ENCODE results near the gene STK35. TPM values are rescaled to one million over a fixed set of nuclear protein-coding genes. Genes with fewer than 3 reads are reported as not detected.

The STK35 gene
- total and polyA plus RNA-seq, 2 of the 13 experiments (the other 11 are each of a cell fraction or from before 2014, with no cell fraction given): 27.4 to 29.8 TPM

GRCh38 chr20:2146080-2146867 is 44.6 kb downstream of the STK35 start:
- no peak for FAIRE-seq
- in situ Hi-C loops (cut with HindIII; ENCODE audit: extremely low pct_ligation_motif_present, low pct_unique_long_range_greater_than_20kb): no loop called here
- H3K4me3 ChIP-seq (replicated peaks in 1 of 3; ENCODE audit: insufficient read depth in 1 of 3, low read depth in 2 of 3, low read length in 3 of 3): no peak overlapping the region
- no peaks in the 10 kb centered on the region; a peak in 1 of 5 replicates for H3K27me3 ChIP-seq (ENCODE audit: control insufficient read depth in 1 of 2, insufficient read depth in 2 of 2, low read length in 2 of 2)
- H3K79me2 ChIP-seq (ENCODE audit: insufficient read depth, low read length): peaks cover 3% of the 10 kb centered on the region
- ATAC-seq: no peak
- no peak overlapping the region for H3K27ac ChIP-seq (ENCODE audit: extremely low read length, insufficient read depth, low read length)
- POLR2A ChIA-PET: no interaction called here
- no peak overlapping the region for H2AFZ ChIP-seq (ENCODE audit: low read length)
- CTCF ChIA-PET (ENCODE audit: low intra/inter-chr PET ratio, low total read pairs): no interaction called here
- intact Hi-C loops (cut with micrococcal nuclease; ENCODE audit: unreplicated experiment): no loop called here
- 97% methylated on average over 18 of the region's 18 CpGs for WGBS (ENCODE audit: low lambda C conversion rate)
- H3K9ac ChIP-seq (ENCODE audit: insufficient read depth, low read depth, low read length): no peak overlapping the region
- no peaks in the 10 kb centered on the region for H3K9me3 ChIP-seq (ENCODE audit: low read length)
- peaks cover 6% of the 10 kb centered on the region; the same call in 1 of the 2 replicates for H4K20me1 ChIP-seq (ENCODE audit: insufficient read depth, low read length)
- 0 out of 2 replicates have a peak, but pooled peaks have one; percentile 30 for TF ChIP-seq ZNF724P (CRISPR knock-in tag; IDR thresholded peaks at IDR 0.05; ENCODE audit: borderline replicate concordance)
- no peak for TF ChIP-seq AKNA (CRISPR knock-in tag; IDR thresholded peaks at IDR 0.05; ENCODE audit: borderline replicate concordance)
- no peak for TF ChIP-seq ISL2 (CRISPR knock-in tag; IDR thresholded peaks at IDR 0.05)
- TF ChIP-seq ATF5 (CRISPR knock-in tag; IDR thresholded peaks at IDR 0.05; ENCODE audit: low read depth): no peak
- no peak for TF ChIP-seq ZSCAN25 (CRISPR knock-in tag; IDR thresholded peaks at IDR 0.05)
- TF ChIP-seq AGO2 (optimal IDR thresholded peaks at IDR 0.05; ENCODE audit: low read depth, low read length): peak; percentile 27
- H3K36me3 ChIP-seq (replicated peaks in 1 of 2; ENCODE audit: control insufficient read depth in 1 of 2, insufficient read depth in 2 of 2, low read length in 2 of 2): peaks cover 39 to 69% of the 10 kb centered on the region in 2 experiments
- H3K4me2 ChIP-seq (ENCODE audit: low read depth, low read length): no peak overlapping the region
- DNase-seq (ENCODE audit: low spot score): no peak
- no TSS peak for BruUV-seq (replicated peaks)
- no peaks in the 10 kb centered on the region for H3K4me1 ChIP-seq (ENCODE audit: insufficient read depth, low read length)

Measured in HepG2 (cell line).